IPS-NIHi7 (cell line): ENCODE measurements around the gene TLR1.
"Not testable (repeated sequence)": the region's sequence is repeated elsewhere in the genome, so short reads cannot be mapped to it uniquely, and the experiment has no call there.

ENCODE experiments used
- DNase-seq: peaks from one replicate; pipeline ENCODE4 v3.0.0; 2012; ENCODE audit warnings: mixed read lengths; ENCODE audit errors: extremely low spot score

TLR1 gene

DNA sequence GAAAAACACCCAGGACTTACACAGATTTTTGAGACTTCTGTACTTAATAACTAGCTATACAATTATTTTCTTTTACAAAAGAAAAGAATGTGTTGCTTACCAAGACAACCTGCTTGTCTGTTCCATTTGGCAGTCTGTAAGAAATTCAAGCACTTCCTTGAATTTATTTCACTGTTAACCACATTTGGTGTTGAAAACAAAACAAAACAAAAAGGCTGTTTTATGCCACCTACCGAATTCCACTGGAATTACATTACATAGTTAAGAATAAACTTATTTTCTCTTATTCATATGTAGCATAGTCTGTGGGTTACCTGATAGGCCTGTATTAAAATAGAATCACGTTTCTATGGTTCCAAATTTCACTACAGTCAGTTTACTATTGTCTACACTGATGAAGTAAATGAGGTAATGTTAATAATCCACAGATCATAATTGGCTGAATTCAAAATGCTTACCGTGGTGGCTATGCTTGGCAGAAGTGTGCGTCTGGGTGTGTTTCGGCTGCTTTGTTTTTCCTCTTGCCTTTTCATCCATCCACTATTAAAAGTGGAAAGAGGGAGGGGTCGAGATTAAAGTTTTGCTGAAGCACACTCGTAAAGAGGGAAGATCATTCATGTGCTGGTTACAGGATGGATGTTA is at the start of gene TLR1:
Gene TLR1 (minus strand): TSS at position 138 of the 642 bp plus-strand sequence. CDS start 5,960 bp downstream, outside the sequence.
- no peak for DNase-seq

- no peak for DNase-seq
Measured at GRCh38 chr4:38846015-38846414, 41.4 kb upstream of the TLR1 start.

DNA sequence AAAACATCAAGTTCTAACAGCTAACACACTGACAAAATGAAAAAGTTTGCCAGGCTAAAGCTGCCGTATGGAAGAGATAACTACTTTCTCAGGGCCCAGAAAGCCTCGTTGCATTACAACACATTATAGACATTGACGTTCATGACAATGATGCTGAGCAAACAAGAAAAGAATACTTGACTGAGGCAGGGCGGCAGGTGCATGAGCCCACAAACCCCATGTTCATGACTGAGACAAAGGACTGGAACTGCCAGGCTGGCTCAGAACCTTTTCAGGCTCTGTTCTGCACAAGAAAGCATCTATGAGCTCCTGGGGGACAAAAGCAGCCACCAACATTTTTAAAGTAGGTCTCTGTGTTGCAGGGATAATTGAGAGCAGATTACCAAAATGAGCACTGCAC is 38.4 kb upstream of the TLR1 start:
- no peak for DNase-seq

GRCh38 chr4:38837849-38838248 is 33.3 kb upstream of the TLR1 start:
- DNase-seq = no peak

DNA sequence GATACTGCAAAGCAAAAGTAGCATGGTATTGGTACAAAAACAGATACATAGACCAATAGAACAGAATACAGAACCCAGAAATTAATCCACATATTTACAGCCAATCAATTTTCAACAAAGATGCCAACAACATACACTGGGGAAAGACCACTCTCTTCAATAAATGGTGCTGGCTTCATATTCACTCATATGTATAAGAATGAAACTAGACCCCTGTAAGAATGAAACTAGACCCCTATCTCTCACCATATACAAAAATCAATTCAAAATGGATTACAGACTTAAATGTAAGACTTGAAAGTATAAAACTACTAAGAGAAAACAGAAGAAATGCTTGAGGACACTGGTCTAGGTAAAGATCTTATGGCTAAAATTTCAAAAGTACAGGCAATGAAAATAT is 32.7 kb upstream of the TLR1 start:
- no peak for DNase-seq

DNA sequence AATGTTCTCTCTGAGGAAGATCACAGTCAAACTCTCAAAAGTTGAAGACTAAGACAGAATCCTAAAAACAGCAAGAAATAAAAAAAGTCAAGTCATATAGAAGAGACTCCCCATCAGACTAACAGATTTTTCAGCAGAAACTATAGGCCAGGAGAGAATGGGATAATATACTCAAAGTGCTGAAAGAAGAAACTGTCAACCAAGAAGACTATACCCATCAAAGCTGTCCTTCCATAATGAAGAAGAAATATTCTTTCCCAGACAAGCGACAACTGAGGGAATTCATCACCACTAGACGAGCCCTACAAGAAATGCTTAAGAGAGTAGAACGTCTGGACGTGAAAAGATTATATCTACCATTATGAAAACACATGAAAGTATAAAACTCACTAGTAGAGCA is 30.0 kb upstream of the TLR1 start:
- no peak for DNase-seq

GRCh38 chr4:38832624-38833528 is 28.3 kb upstream of the TLR1 start:
- DNase-seq = peak; percentile 25

GRCh38 chr4:38832206-38832605 is 27.6 kb upstream of the TLR1 start:
- DNase-seq = no peak

DNA sequence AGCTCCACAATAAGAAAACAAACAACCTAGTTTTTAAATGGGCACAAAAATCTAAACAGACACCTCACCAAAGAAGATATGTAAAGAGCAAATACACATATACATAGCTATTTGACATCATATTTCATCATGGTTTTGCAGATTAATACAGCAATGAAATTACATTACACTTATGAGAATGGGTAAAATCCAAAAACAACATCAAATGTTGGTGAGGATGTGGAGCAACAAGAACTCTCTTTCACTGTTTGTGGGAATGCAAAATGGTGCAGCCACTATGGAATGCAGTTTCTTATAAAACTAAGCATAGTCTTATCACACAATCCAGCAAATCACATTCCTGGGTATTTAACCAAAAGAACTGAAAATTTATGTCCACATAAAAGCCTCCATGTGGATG is 27.1 kb upstream of the TLR1 start:
- no peak for DNase-seq

- DNase-seq = no peak
Measured at GRCh38 chr4:38829237-38829636, 24.6 kb upstream of the TLR1 start.

- no peak for DNase-seq
Measured at GRCh38 chr4:38823766-38824165, 19.2 kb upstream of the TLR1 start.

- no peak for DNase-seq
Measured at GRCh38 chr4:38822748-38823303, 18.2 kb upstream of the TLR1 start.

- DNase-seq = no peak
Measured at GRCh38 chr4:38821739-38822138, 17.1 kb upstream of the TLR1 start.

- DNase-seq = no peak
Measured at GRCh38 chr4:38820329-38821061, 15.9 kb upstream of the TLR1 start.

DNA sequence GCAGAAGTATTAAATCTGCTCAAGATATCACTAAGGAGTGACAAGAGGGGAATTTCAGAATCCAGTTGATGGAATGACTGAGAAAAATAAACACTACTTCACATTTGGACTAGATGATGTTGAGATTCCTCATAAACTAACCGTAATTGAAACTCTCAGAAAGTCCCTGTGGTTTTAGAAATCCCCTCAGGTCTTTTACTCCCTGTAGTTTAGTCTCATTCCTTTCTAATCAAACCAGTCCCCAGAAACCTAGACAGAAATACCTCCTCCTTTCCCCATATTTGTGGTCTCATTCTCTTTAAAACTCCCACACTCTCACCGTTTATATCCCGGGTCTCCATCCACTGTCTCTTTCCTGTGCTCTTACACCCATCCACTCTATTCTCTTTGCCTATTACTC is 15.0 kb upstream of the TLR1 start:
- DNase-seq = no peak

DNA sequence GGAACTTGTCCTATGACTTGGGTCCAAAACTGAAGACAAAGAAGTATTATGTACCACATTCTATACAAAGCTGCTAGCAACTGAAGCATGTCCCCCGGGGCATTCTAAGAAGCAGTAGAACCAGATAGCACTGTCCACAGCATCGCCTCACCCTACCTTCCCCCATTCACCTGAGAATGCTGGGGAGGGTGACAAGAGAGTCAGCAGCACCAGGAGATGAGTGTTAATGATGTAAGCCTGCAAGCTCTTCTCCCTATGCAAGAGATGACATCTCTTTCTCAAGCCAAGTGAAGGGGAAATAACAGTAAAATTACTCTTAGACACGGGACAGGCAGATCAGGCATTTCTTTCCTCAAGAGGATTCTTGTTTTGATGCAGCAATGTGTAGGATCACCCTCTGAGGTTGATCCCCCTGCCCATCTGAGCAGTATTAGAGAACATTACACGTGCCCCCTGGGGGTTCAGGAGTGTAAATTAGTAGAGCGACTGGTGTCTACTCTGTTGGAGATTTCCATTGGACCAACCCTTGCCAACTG is 13.9 kb upstream of the TLR1 start:
- DNase-seq = no peak

- DNase-seq = no peak
Measured at GRCh38 chr4:38815885-38816782, 11.5 kb upstream of the TLR1 start.

- no peak for DNase-seq
Measured at GRCh38 chr4:38814386-38814785, 9.8 kb upstream of the TLR1 start.

DNA sequence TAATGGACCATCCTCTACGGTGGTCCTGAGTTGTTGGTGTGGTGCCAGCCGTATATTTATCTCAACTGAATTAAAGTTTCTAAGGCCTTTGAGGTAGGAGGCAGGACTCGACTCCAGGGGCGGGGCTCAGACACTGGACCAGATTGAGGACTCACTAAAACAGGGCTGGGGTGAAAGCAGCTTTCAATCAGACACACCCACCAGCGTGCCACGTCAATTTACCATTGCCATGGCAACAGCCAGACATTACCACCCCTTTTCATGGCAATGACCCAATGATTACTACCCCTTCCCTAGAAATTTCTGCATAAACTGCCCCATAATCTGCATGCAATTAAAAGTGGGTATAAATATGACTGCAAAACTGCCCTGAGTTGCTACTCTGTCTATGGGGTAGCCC is 6.7 kb upstream of the TLR1 start:
- DNase-seq = no peak

DNA sequence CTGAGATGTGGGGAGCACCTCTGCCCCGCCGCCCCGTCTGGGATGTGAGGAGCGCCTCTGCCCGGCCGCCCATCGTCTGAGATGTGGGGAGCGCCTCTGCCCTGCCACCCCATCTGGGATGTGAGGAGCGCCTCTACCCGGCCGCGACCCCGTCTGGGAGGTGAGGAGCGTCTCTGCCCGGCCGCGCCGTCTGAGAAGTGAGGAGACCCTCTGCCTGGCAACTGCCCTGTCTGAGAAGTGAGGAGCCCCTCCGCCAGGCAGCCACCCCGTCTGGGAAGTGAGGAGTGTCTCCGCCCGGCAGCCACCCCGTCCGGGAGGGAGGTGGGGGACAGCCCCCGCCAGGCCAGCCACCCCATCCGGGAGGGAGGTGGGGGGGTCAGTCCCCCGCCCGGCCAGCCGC is 2.9 kb upstream of the TLR1 start:
- not testable (repeated sequence) for DNase-seq

GRCh38 chr4:38806251-38806650 is 1.7 kb upstream of the TLR1 start:
- not testable (repeated sequence) for DNase-seq
